ENCODE measurements around the gene IP6K1. TPM values are rescaled to one million over a fixed set of nuclear protein-coding genes. Genes with fewer than 3 reads are reported as not detected.

IP6K1 gene
- total RNA-seq, 2 experiments from 2014 or later: 33.3 to 36.0 TPM

DNA sequence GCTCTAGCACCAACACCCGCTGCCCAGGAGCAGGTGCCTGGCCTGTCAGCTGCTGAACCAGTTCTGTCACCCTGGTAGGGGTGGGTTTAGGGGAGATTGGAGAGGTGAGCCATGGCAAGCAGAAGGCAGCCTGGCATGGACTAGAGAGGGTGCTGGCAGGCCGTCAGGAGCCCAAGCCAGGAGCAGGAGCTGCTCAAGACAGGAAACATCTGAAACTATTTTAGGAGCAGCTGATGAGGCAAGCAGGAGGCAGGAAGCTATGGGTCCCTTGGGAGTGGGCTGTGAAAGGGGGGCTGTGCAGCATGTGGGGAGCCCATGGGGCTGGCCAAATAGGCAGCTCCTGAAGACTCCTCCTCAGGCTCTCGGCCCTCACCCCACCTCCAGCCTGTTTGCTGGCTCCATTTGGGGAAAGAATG, 19.0 kb upstream of the IP6K1 start:
- Histone ChIP-seq H3K9me3 (ENCODE audit: control insufficient read depth in 1 of 2, insufficient read depth in 1 of 2, low read length in 2 of 2) (no peaks in the 10 kb centered on the region), H3K4me3 (ENCODE audit: low read length) (no peak overlapping the region), H3K27me3 (ENCODE audit: control insufficient read depth in 1 of 2, insufficient read depth in 2 of 2, low read length in 2 of 2) (no peaks in the 10 kb centered on the region), H3K27ac (ENCODE audit: low read depth in 1 of 2, low read length in 2 of 2) (peak overlapping the region in 1 of 2 donors; percentile 69), H3K4me1 (ENCODE audit: insufficient read depth, low read length) (peaks cover 56% of the 10 kb centered on the region), H3K36me3 (ENCODE audit: insufficient read depth, low read length) (peaks cover 16% of the 10 kb centered on the region)
- peak overlapping the region; percentile 77 for H3K27ac Mint-ChIP-seq
- ATAC-seq (ENCODE audit: poor library complexity) (no peak), DNase-seq (peak in 1 of 14 experiments; percentile 23)
- ChIA-PET POLR2A (interaction anchor here (1.0 to 4.7 kb wide), 3 partner anchors 8 to 34 kb away, joined by 4 to 83 read pairs (median 5); partner anchors contain the start of gene UBA7), CTCF (interaction anchor here (0.6 to 6.2 kb wide), 3 partner anchors 10 to 821 kb away, joined by 3 to 103 read pairs (median 42); partner anchors contain the start of gene UBA7)
- H3K9me3 Mint-ChIP-seq: no peaks in the 10 kb centered on the region
- intact Hi-C loops (cut with DNase I, micrococcal nuclease): loop anchor here in 1 of 2 experiments (10.0 kb wide), 1 partner anchor 279 kb away; the partner anchor contains the start of gene RBM5
- TF ChIP-seq, protein P1, sequence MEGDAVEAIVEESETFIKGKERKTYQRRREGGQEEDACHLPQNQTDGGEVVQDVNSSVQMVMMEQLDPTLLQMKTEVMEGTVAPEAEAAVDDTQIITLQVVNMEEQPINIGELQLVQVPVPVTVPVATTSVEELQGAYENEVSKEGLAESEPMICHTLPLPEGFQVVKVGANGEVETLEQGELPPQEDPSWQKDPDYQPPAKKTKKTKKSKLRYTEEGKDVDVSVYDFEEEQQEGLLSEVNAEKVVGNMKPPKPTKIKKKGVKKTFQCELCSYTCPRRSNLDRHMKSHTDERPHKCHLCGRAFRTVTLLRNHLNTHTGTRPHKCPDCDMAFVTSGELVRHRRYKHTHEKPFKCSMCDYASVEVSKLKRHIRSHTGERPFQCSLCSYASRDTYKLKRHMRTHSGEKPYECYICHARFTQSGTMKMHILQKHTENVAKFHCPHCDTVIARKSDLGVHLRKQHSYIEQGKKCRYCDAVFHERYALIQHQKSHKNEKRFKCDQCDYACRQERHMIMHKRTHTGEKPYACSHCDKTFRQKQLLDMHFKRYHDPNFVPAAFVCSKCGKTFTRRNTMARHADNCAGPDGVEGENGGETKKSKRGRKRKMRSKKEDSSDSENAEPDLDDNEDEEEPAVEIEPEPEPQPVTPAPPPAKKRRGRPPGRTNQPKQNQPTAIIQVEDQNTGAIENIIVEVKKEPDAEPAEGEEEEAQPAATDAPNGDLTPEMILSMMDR (IDR thresholded peaks at IDR 0.05): no peak
- H3K36me3 Mint-ChIP-seq (ENCODE audit: low read depth): peaks cover 29% of the 10 kb centered on the region
- H3K27me3 Mint-ChIP-seq: peaks cover 4% of the 10 kb centered on the region
- peak overlapping the region; percentile 85 for H3K4me3 Mint-ChIP-seq
- peaks cover 56% of the 10 kb centered on the region for H3K4me1 Mint-ChIP-seq (ENCODE audit: low read depth)

DNA sequence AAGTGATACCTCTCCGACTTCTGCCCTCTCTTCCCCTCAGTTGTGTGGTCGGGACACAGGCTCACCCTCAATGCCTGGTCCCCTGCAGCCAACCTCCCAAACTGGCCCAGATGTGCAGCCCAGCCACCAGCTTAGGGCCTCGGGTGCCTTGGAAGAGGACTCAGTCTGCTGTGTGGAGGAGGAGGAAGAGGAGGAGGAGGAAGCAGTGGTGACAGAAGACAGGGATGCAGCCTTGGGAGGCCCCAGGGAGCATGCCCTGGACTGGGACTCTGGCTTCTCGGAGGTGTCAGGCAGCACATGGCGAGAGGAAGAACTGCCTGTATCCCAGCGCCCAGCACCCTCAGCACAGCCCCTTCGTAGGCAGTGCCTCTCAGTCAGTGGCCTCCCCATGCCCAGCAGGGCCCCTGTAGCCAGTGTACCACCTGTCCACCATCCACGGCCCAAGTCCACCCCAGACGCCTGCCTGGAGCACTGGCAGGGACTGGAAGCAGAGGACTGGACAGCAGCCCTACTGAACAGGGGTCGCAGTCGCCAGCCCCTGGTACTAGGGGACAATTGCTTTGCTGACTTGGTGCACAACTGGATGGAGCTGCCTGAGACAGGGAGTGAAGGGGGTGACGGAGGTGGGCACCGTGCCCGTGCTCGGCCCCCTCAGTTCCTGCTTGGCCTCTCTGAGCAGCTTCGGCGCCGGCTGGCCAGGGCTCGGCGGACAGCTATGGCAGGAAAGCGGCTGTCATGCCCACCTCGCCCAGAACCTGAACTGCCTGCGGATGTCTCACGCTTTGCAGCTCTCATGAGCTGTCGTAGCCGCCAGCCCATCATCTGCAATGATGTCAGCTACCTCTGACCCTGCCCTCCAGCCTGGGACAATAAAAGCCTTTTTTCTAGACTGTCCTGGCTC, 18.0 kb upstream of the IP6K1 start:
- no peak for ATAC-seq (ENCODE audit: poor library complexity)
- CTCF ChIA-PET: interaction anchor here (0.6 to 6.2 kb wide), 5 partner anchors 11 to 822 kb away, joined by 3 to 103 read pairs (median 13); partner anchors contain the start of gene UBA7
- peak in 2 of 14 experiments; percentile 13 to 31 for DNase-seq
- POLR2A ChIA-PET: interaction anchor here (1.6 to 4.7 kb wide), 7 partner anchors 9 to 264 kb away, joined by 6 to 83 read pairs (median 11); partner anchors contain the start of genes RBM6 and UBA7
- intact Hi-C loops (cut with DNase I, micrococcal nuclease): loop anchor here (5.0 to 10.0 kb wide), 2 partner anchors 123 to 280 kb away; partner anchors contain the start of genes MON1A (in 1 of the 2) and RBM5 (in 1 of the 2)
- H3K27me3 Mint-ChIP-seq: peaks cover 4% of the 10 kb centered on the region
- H3K4me3 Mint-ChIP-seq: peak overlapping the region; percentile 85
- no peaks in the 10 kb centered on the region for H3K9me3 Mint-ChIP-seq
- H3K4me3 ChIP-seq (ENCODE audit: low read length): no peak overlapping the region
- peaks cover 6% of the 10 kb centered on the region for H3K36me3 ChIP-seq (ENCODE audit: insufficient read depth, low read length)
- TF ChIP-seq, protein P1 (IDR thresholded peaks at IDR 0.05): no peak
- H3K9me3 ChIP-seq (ENCODE audit: control insufficient read depth in 1 of 2, insufficient read depth in 1 of 2, low read length in 2 of 2): no peaks in the 10 kb centered on the region
- H3K27me3 ChIP-seq (ENCODE audit: control insufficient read depth in 1 of 2, insufficient read depth in 2 of 2, low read length in 2 of 2): no peaks in the 10 kb centered on the region
- peak overlapping the region in 1 of 2 donors; percentile 30 for H3K27ac ChIP-seq (ENCODE audit: low read depth in 1 of 2, low read length in 2 of 2)
- H3K4me1 Mint-ChIP-seq (ENCODE audit: low read depth): peaks cover 56% of the 10 kb centered on the region
- peaks cover 20% of the 10 kb centered on the region for H3K36me3 Mint-ChIP-seq (ENCODE audit: low read depth)
- peaks cover 56% of the 10 kb centered on the region for H3K4me1 ChIP-seq (ENCODE audit: insufficient read depth, low read length)
- peak overlapping the region; percentile 77 for H3K27ac Mint-ChIP-seq

DNA sequence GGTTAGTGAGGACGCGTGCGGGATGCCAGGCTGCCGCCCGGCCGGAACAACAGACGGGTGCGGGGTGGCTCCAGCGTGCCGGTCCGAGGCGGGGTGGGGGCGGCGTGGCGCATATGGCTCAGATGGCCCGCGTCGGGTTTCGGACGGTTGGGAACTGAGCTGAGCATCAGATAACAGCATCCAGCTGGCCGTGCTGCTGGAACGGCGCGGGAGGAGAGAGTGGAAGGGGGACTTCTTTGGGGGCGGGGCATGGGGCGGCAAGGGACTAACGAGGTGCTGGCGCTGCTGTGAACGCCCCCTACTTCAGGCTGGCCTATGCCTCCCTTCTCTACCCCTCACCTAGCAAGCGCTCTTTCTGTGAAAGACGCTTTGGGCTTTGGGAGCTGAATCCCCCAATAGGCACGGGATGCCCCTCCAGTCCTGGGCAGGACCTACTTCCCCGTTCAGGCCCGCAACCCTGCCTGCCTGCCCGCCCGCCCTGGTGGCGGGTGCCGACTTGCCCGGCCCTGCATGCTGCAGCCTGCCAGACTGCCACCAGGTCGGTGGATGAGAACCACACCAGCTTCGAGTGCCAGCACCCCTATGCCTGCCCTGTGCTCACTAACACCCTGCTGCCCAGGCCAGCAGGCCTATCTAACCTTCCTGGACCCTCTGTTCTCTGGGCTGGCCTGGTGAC, 17.3 kb upstream of the IP6K1 start:
- Mint-ChIP-seq H3K4me3 (peak overlapping the region; percentile 85), H3K27ac (peak overlapping the region; percentile 72), H3K4me1 (ENCODE audit: low read depth) (peaks cover 52% of the 10 kb centered on the region), H3K27me3 (peaks cover 4% of the 10 kb centered on the region), H3K36me3 (ENCODE audit: low read depth) (peaks cover 12% of the 10 kb centered on the region), H3K9me3 (no peaks in the 10 kb centered on the region)
- Histone ChIP-seq H3K4me1 (ENCODE audit: insufficient read depth, low read length) (peaks cover 56% of the 10 kb centered on the region), H3K4me3 (ENCODE audit: low read length) (peak overlapping the region; percentile 85), H3K9me3 (ENCODE audit: control insufficient read depth in 1 of 2, insufficient read depth in 1 of 2, low read length in 2 of 2) (no peaks in the 10 kb centered on the region), H3K36me3 (ENCODE audit: insufficient read depth, low read length) (no peaks in the 10 kb centered on the region), H3K27me3 (ENCODE audit: control insufficient read depth in 1 of 2, insufficient read depth in 2 of 2, low read length in 2 of 2) (no peaks in the 10 kb centered on the region), H3K27ac (ENCODE audit: low read depth in 1 of 2, low read length in 2 of 2) (peak overlapping the region in 1 of 2 donors; percentile 69)
- POLR2A ChIA-PET: interaction anchor here (0.6 to 4.7 kb wide), 19 partner anchors 9 to 782 kb away, joined by 3 to 83 read pairs (median 6); partner anchors contain the start of genes AMIGO3, GMPPB, GNAI2 and IP6K1
- TF ChIP-seq, protein P1 (IDR thresholded peaks at IDR 0.05): no peak
- DNase-seq: peak in 13 of 14 experiments; percentile 22 to 75 (median 39)
- intact Hi-C loops (cut with DNase I, micrococcal nuclease): loop anchor here (1.0 to 10.0 kb wide), 4 partner anchors 10 to 281 kb away; partner anchors contain the start of genes IP6K1 (in 1 of the 2), MON1A (in 1 of the 2), RBM5 (in 1 of the 2) and UBA7 (in 1 of the 2)
- ATAC-seq (ENCODE audit: poor library complexity): peak; percentile 30
- CTCF ChIA-PET: interaction anchor here (1.1 to 6.2 kb wide), 11 partner anchors 11 to 103 kb away, joined by 3 to 103 read pairs (median 7); partner anchors contain the start of gene UBA7

All from CD4-positive, alpha-beta T cell (primary cell).